ENCODE data around the gene VRK1.

DNA sequence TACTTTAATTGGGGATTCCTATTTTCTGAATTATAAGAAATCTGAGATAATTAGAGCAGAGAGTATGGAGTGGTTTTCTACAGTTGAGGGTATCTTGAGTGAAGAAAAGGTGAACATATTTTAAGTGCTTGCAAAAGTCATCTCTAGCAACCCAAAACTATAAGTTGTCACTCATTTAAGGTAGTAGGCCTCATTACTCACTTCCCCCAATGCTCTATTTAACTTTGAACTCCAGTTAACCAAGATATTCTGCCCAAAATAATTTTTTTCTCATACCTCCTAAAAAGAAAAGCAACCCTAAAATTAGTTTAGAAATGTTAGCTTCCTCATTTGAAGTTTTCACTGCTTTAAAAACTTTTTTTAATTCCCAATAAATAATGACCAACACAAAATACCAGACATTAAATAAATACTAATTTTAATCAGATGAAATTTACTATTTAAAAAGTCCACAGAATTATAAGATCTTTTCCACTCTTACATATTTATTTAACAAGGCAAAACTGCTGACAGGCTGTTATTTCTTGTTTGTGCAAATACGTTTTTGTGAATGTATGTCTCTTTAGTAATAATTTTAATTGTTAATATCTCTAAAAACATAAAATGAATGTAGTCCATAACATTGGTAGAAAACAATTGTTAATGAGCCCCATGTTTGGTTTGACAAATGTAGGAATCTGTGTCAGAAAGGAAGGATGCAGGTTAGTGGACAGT is 47.8 kb downstream of the VRK1 start:
- TF ChIP-seq, protein P1, sequence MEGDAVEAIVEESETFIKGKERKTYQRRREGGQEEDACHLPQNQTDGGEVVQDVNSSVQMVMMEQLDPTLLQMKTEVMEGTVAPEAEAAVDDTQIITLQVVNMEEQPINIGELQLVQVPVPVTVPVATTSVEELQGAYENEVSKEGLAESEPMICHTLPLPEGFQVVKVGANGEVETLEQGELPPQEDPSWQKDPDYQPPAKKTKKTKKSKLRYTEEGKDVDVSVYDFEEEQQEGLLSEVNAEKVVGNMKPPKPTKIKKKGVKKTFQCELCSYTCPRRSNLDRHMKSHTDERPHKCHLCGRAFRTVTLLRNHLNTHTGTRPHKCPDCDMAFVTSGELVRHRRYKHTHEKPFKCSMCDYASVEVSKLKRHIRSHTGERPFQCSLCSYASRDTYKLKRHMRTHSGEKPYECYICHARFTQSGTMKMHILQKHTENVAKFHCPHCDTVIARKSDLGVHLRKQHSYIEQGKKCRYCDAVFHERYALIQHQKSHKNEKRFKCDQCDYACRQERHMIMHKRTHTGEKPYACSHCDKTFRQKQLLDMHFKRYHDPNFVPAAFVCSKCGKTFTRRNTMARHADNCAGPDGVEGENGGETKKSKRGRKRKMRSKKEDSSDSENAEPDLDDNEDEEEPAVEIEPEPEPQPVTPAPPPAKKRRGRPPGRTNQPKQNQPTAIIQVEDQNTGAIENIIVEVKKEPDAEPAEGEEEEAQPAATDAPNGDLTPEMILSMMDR (IDR thresholded peaks at IDR 0.05), result no peak
- no peak for TF ChIP-seq POLR2AphosphoS5 (IDR thresholded peaks at IDR 0.05)
- no peak for TF ChIP-seq POLR2A (IDR thresholded peaks at IDR 0.05)
- TF ChIP-seq EP300 (IDR thresholded peaks at IDR 0.05), result no peak

Measured in stomach (tissue), 4 donors.